Cardiac septum (tissue), 1 donor: ENCODE measurements around the gene MSTO1. TPM values are rescaled to one million over a fixed set of nuclear protein-coding genes. Genes with fewer than 3 reads are reported as not detected.
"Not testable (repeated sequence)": the region's sequence is repeated elsewhere in the genome, so short reads cannot be mapped to it uniquely, and the experiment has no call there.

ENCODE experiments used
- DNase-seq: peaks from one replicate; pipeline ENCODE4 v3.0.0-alpha.2; 2020; ENCODE audit warnings: low spot score
- intact Hi-C: fragments of 100-400 bp; cut with DNase I; formaldehyde crosslinking; loops from one replicate; pipeline ENCODE4 v1.14.0; 2022
- total RNA-seq: library from RNA; stranded (reverse); fragmentation: NEBNext Ultra II Directional; extraction: Animal tissue kit (Norgen Biotek cat#: 25700); gene quantifications from one replicate; pipeline ENCODE4 v1.2.1, GENCODE V29; 2021
- donor health status: DM: no; HTN: no; CAD: no.

Gene MSTO1
- total RNA-seq, 1 donor from 2014 or later, result 25.6 TPM

DNA sequence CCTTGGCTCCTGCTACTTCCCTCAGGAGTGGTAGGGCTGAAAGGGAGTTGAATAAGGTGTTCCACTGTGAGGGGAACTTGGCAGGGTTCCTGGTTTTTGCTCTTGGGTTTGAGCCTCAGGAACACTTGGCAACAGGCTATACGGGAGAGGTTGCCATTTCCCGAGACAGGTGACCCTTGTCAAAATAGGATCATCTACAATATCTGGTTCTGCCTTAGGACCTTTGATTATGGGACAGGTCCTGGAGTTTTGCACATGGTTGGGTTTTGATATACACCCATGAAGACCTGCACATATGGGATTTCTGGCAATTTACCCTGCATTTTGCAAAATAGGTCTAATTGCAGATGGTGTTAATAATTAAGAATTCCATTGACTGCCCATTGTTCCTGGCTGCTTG, 47.4 kb downstream of the MSTO1 start:
- no peak for DNase-seq
- intact Hi-C loops, result no loop called here

DNA sequence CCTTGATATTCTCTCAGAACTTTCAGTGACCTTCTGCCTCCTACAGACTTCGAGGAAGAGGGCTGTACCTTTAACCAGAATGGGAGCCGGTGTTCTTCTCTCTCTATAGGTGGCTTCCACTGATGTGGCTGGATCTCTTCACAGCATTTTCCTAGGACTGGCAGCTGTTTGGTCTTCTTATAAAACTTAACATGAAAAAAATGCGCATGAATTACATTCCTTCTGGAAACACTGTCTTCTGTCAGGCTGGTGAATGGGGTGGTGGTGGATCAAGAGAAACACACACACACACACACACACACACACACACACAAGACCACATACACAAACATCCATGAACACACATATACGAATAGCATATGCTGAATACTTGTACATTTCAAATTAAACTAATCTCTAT, 51.2 kb downstream of the MSTO1 start:
- intact Hi-C loops, DNase-seq: not testable (repeated sequence)

Other genes with a start within 250 kb of the MSTO1 start
- gene ASH1L, start 47.4 kb upstream of the MSTO1 start, total RNA-seq, result 55.4 TPM
- 66.3 TPM for gene YY1AP1, start 78.6 kb downstream of the MSTO1 start, total RNA-seq
- gene DAP3, start 78.9 kb downstream of the MSTO1 start, total RNA-seq, result 91.2 TPM
- 29.5 TPM for gene GON4L, start 247.0 kb downstream of the MSTO1 start, total RNA-seq
- 24.4 TPM for gene SYT11, start 249.3 kb downstream of the MSTO1 start, total RNA-seq